HFFc6 (cell line): ENCODE results near the gene KMT5B. TPM values are rescaled to one million over a fixed set of nuclear protein-coding genes. Genes with fewer than 3 reads are reported as not detected.

ENCODE experiments used
- DNase-seq: peaks from one replicate; pipeline ENCODE4 v3.0.0-alpha.2; 2018
- H3K27ac Mint-ChIP-seq: 2 replicates; pipeline ENCODE4 v1.8.0; 2020; ENCODE audit warnings: mild to moderate bottlenecking, mixed read lengths
- H3K27me3 Mint-ChIP-seq: 2 replicates; pipeline ENCODE4 v1.8.0; 2021; ENCODE audit warnings: mild to moderate bottlenecking, moderate library complexity, mixed read lengths; ENCODE audit not compliant: insufficient read depth
- H3K36me3 Mint-ChIP-seq: 2 replicates; pipeline ENCODE4 v1.8.0; 2021; ENCODE audit warnings: low read depth, mixed read lengths
- H3K4me1 Mint-ChIP-seq: 2 replicates; pipeline ENCODE4 v1.8.0; 2020; ENCODE audit warnings: low read depth, mixed read lengths
- H3K4me3 Mint-ChIP-seq: 2 replicates; pipeline ENCODE4 v1.8.0; 2020; ENCODE audit warnings: mild to moderate bottlenecking, moderate library complexity, mixed read lengths
- H3K9me3 Mint-ChIP-seq: 2 replicates; pipeline ENCODE4 v1.8.0; 2020; ENCODE audit warnings: mild to moderate bottlenecking, mixed read lengths
- total RNA-seq, 6 experiments: library from RNA; stranded (reverse); fragmentation: NEBNext Ultra II Directional; extraction: Animal tissue kit (Norgen Biotek cat#: 25700); gene quantifications; 2 replicates in 1 of 6; 3 replicates in 5 of 6; pipeline ENCODE4 v1.2.3, GENCODE V29; 2021
- TF ChIP-seq, protein P1 (sequence below): fragments of 200-600 bp; sonication (generic); IDR thresholded peaks from 2 replicates; pipeline ENCODE4 v1.5.0; 2021; ENCODE audit warnings: antibody characterized with exemption, mild to moderate bottlenecking

Gene KMT5B
- total RNA-seq, 6 experiments from 2014 or later: 20.3 to 23.7 (median 22.4) TPM

DNA sequence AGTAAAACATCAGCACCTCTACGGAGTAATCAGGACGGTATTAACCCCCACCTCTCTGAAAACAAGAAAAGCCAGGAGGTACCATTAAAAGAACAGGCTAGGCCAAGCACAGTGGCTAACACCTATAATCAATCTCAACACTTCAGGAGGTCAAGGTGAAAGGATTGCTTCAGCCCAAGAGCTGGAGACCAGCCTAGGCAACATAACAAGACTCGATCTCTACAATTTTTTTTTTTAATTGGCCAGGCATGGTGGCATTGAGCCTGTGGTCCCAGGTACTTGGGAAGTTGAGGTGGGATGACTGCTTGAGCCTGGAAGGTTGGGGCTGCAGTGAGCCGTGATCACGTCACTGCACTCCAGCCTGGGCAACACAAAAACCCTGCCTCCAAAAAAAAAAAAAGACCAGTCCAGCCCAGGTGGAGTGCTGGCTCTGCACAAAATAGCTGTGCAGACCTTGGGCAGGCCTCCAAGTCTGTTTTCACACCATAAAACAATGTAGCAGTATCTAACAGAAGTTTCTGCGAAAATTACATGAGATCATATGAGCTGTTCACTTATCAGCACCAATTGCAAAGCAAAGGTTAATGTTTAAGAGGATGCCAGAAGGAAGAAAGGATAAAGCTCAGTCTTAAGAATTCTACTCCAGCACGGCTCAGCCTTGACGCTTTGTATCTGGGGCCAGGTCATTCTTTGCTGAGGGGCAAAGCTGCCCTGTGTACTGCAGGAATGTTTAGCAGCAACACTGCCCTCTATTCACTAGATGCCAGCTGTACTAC is 106.7 kb downstream of the KMT5B start:
- Mint-ChIP-seq H3K36me3 (no peaks in the 10 kb centered on the region), H3K27ac (no peak overlapping the region), H3K4me3 (no peak overlapping the region), H3K4me1 (no peaks in the 10 kb centered on the region), H3K9me3 (no peaks in the 10 kb centered on the region), H3K27me3 (no peaks in the 10 kb centered on the region)
- TF ChIP-seq, protein P1, sequence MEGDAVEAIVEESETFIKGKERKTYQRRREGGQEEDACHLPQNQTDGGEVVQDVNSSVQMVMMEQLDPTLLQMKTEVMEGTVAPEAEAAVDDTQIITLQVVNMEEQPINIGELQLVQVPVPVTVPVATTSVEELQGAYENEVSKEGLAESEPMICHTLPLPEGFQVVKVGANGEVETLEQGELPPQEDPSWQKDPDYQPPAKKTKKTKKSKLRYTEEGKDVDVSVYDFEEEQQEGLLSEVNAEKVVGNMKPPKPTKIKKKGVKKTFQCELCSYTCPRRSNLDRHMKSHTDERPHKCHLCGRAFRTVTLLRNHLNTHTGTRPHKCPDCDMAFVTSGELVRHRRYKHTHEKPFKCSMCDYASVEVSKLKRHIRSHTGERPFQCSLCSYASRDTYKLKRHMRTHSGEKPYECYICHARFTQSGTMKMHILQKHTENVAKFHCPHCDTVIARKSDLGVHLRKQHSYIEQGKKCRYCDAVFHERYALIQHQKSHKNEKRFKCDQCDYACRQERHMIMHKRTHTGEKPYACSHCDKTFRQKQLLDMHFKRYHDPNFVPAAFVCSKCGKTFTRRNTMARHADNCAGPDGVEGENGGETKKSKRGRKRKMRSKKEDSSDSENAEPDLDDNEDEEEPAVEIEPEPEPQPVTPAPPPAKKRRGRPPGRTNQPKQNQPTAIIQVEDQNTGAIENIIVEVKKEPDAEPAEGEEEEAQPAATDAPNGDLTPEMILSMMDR: no peak
- DNase-seq: no peak

Other genes starting within 250 kb of the KMT5B start
- gene UNC93B1, start 209.2 kb downstream of the KMT5B start, total RNA-seq: 10 to 100 TPM; 17.2 to 23.0 (median 19.9) TPM
- gene ALDH3B1, start 203.0 kb downstream of the KMT5B start, total RNA-seq: 10 to 100 TPM; 29.5 to 47.4 (median 43.4) TPM
- gene NDUFS8, start 182.6 kb downstream of the KMT5B start, total RNA-seq: 100 to 1,000 TPM; 221 to 236 (median 223) TPM
- 100 to 1,000 TPM; 113 to 150 (median 131) TPM for gene TCIRG1, start 174.3 kb downstream of the KMT5B start, total RNA-seq
- 1 to 10 TPM; 6.8 to 9.2 (median 7.8) TPM for gene CHKA, start 91.9 kb downstream of the KMT5B start, total RNA-seq
- 100 to 1,000 TPM in 3 of 6 experiments, 10 to 100 TPM in 3; 88.4 to 126 (median 101) TPM for gene C11orf24, start 58.7 kb upstream of the KMT5B start, total RNA-seq
- 10 to 100 TPM in 2 of 6 experiments, 1 to 10 TPM in 4; 2.5 to 14.9 (median 3.8) TPM for gene LRP5, start 99.3 kb upstream of the KMT5B start, total RNA-seq
- 10 to 100 TPM; 62.5 to 72.0 (median 67.8) TPM for gene PPP6R3, start 247.5 kb upstream of the KMT5B start, total RNA-seq